ENCODE results near the gene IL18. TPM values are rescaled to one million over a fixed set of nuclear protein-coding genes. Genes with fewer than 3 reads are reported as not detected.
A peak's percentile ranks its signal among the peaks of the same experiment; 100 is the strongest.

The IL18 gene
- total RNA-seq, 4 donors from 2014 or later: 5.6 to 16.9 (median 6.9) TPM

DNA sequence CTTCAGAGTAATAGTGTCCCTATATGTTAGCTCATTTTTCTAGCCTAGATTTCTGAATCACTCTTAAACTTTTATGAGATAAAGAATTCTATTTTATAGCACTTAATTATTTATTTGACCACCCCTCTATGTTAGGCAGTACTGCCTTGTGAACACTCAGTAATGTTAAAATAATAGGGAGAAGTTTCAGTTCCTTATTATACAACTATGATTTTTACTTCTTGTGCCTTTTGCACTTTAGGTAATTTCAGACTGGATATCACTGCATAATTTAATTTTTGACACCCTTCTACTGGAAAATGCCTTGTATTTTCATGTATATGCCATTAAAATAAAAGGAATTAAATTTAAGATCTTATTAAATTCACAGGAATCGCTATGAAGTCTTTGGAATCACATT, 14.5 kb upstream of the IL18 start:
- Histone ChIP-seq H3K36me3 (no peaks in the 10 kb centered on the region), H3K9me3 (no peaks in the 10 kb centered on the region), H3K27me3 (no peaks in the 10 kb centered on the region), H3K4me1 (peaks cover 2 to 33% (median 4%) of the 10 kb centered on the region in 3 donors), H3K27ac (no peak overlapping the region), H3K4me3 (no peak overlapping the region)
- no peak for ATAC-seq
- no peak for TF ChIP-seq POLR2A (IDR thresholded peaks at IDR 0.05)
- no peak for TF ChIP-seq EP300 (IDR thresholded peaks at IDR 0.05)
- TF ChIP-seq, protein P1, sequence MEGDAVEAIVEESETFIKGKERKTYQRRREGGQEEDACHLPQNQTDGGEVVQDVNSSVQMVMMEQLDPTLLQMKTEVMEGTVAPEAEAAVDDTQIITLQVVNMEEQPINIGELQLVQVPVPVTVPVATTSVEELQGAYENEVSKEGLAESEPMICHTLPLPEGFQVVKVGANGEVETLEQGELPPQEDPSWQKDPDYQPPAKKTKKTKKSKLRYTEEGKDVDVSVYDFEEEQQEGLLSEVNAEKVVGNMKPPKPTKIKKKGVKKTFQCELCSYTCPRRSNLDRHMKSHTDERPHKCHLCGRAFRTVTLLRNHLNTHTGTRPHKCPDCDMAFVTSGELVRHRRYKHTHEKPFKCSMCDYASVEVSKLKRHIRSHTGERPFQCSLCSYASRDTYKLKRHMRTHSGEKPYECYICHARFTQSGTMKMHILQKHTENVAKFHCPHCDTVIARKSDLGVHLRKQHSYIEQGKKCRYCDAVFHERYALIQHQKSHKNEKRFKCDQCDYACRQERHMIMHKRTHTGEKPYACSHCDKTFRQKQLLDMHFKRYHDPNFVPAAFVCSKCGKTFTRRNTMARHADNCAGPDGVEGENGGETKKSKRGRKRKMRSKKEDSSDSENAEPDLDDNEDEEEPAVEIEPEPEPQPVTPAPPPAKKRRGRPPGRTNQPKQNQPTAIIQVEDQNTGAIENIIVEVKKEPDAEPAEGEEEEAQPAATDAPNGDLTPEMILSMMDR (IDR thresholded peaks at IDR 0.05): no peak
- no peak for TF ChIP-seq POLR2AphosphoS5 (IDR thresholded peaks at IDR 0.05)
- WGBS, 2 donors (ENCODE audit: low coverage in 1 of 2): 93 to 100% methylated on average over 1 of the region's 1 CpG

DNA sequence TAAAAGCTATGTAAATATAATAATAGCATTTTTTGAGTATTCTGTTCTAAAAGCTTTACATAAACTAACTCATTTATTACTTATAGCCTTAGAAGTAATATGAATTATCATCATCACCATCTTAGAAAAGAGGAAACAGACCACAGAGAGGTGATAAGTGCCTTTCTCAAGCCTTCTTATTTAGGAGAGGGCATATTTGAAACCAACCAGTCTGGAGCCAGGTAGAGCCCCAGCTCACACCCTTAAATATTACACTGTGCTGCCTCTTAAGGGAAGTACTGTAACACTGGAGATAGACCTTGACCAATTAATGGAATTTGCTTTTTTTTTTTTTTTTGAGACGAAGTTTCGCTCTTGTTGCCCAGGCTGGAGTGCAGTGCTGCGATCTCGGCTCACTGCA, 13.7 kb upstream of the IL18 start:
- Histone ChIP-seq H3K36me3 (no peaks in the 10 kb centered on the region), H3K9me3 (no peaks in the 10 kb centered on the region), H3K27me3 (no peaks in the 10 kb centered on the region), H3K4me1 (peaks cover 2 to 33% (median 4%) of the 10 kb centered on the region in 3 donors), H3K27ac (no peak overlapping the region), H3K4me3 (no peak overlapping the region)
- WGBS, 2 donors (ENCODE audit: low coverage in 1 of 2): 67% methylated on average over 3 of the region's 4 CpGs; no CpG with 5 or more reads in 1 of the 2 donors
- TF ChIP-seq, protein P1 (IDR thresholded peaks at IDR 0.05): no peak
- no peak for TF ChIP-seq POLR2AphosphoS5 (IDR thresholded peaks at IDR 0.05)
- TF ChIP-seq EP300 (IDR thresholded peaks at IDR 0.05): no peak
- no peak for TF ChIP-seq POLR2A (IDR thresholded peaks at IDR 0.05)
- ATAC-seq: no peak

DNA sequence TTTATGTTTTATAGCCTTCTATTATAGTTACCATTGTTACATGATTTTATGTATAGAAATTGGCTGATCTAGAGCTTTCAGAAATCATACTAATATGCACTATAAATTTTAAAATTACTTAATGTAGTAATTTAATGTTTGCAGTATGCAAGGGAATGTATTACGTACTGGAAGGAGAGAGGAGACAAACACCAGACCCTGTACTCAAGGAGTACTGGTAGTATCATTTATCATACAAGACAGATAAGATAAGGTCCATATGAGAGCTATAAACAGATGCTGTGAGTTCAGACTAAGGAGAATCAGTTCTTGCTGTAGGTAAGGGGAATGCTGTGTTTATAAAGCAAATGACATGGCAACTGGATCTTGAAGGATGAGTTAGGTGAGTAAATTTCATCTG, 12.2 kb upstream of the IL18 start:
- Histone ChIP-seq H3K4me1 (peaks cover 2 to 33% (median 4%) of the 10 kb centered on the region in 3 donors), H3K9me3 (no peaks in the 10 kb centered on the region), H3K27ac (peak overlapping the region in 2 of 4 donors; percentile 79 to 82), H3K36me3 (no peaks in the 10 kb centered on the region), H3K27me3 (no peaks in the 10 kb centered on the region), H3K4me3 (peak overlapping the region; percentile 50 to 66)
- no peak for ATAC-seq
- 17 to 22% methylated on average over 1 of the region's 1 CpG for WGBS, 2 donors (ENCODE audit: low coverage in 1 of 2)
- TF ChIP-seq, protein P1 (IDR thresholded peaks at IDR 0.05): no peak
- no peak for TF ChIP-seq POLR2AphosphoS5 (IDR thresholded peaks at IDR 0.05)
- TF ChIP-seq POLR2A (IDR thresholded peaks at IDR 0.05): no peak
- no peak for TF ChIP-seq EP300 (IDR thresholded peaks at IDR 0.05)

DNA sequence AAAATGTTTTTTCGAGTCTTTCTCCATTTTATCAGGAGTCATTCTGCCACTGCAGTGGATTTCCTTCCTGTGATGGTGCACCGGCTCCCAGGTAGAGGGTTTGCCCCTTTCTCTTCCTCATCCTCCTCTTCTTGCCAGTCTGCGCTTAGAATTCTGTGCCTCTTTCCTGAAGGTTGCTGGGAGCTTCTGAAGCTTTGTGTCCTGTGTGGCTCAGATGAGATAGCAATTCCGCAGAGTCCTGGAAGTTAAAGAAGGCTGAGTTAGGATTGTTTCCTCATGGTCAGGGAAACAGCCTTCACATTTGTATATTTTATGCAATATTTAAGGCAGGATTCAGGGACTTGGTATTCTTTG, 11.7 kb upstream of the IL18 start:
- ATAC-seq: peak; percentile 26
- H3K27ac ChIP-seq: peak overlapping the region; percentile 70 to 89 (median 80)

More for the DNA sequence above, 11.7 kb upstream of the IL18 start:
- TF ChIP-seq, protein P1 (IDR thresholded peaks at IDR 0.05): no peak
- TF ChIP-seq POLR2AphosphoS5 (IDR thresholded peaks at IDR 0.05): no peak
- TF ChIP-seq EP300 (IDR thresholded peaks at IDR 0.05): no peak
- TF ChIP-seq POLR2A (IDR thresholded peaks at IDR 0.05): no peak
- Histone ChIP-seq H3K4me3 (peak overlapping the region; percentile 50 to 66), H3K27me3 (no peaks in the 10 kb centered on the region), H3K9me3 (no peaks in the 10 kb centered on the region), H3K4me1 (peaks cover 2 to 33% (median 4%) of the 10 kb centered on the region in 3 donors), H3K36me3 (no peaks in the 10 kb centered on the region)
- WGBS, 2 donors (ENCODE audit: low coverage in 1 of 2): 0 to 33% methylated on average over 1 to 4 of the region's 4 CpGs
